Astrocyte (in vitro differentiated cells and primary cell): ENCODE data around the gene ITGB3. TPM values are rescaled to one million over a fixed set of nuclear protein-coding genes. Genes with fewer than 3 reads are reported as not detected.

Experiments used
- DNase-seq: peaks from one replicate; pipeline ENCODE4 v3.0.0-alpha.2; 2010; ENCODE audit warnings: low read depth
- FAIRE-seq: peaks from 2 replicates; lab custom pipeline; 2011; peaks lifted over from hg19 to GRCh38; lab: Jason Lieb, UNC
- H2AFZ ChIP-seq: 2 replicates; pipeline ENCODE4 v1.6.0; 2012; ENCODE audit warnings: low read depth, low read length, inconsistent platforms
- H3K27ac ChIP-seq: 2 replicates; pipeline ENCODE4 v1.5.1; 2011; ENCODE audit warnings: low read depth, low read length, inconsistent platforms
- H3K27me3 ChIP-seq: 2 replicates; pipeline ENCODE4 v1.6.0; 2011; ENCODE audit warnings: low read length, inconsistent platforms; ENCODE audit not compliant: insufficient read depth
- H3K36me3 ChIP-seq: 2 replicates; pipeline ENCODE4 v1.5.1; 2011; ENCODE audit warnings: low read length, inconsistent platforms; ENCODE audit not compliant: insufficient read depth
- H3K4me1 ChIP-seq: 2 replicates; pipeline ENCODE4 v1.5.1; 2011; ENCODE audit warnings: low read length, inconsistent platforms; ENCODE audit not compliant: insufficient read depth
- H3K4me2 ChIP-seq: 2 replicates; pipeline ENCODE4 v1.6.0; 2012; ENCODE audit warnings: low read length, inconsistent platforms
- H3K4me3 ChIP-seq: 2 replicates; pipeline ENCODE4 v1.5.1; 2011; ENCODE audit warnings: low read depth, mild to moderate bottlenecking, low read length, inconsistent platforms; ENCODE audit not compliant: insufficient read depth
- H3K79me2 ChIP-seq: 2 replicates; pipeline ENCODE4 v1.6.0; 2012; ENCODE audit warnings: mild to moderate bottlenecking, low read length, inconsistent platforms; ENCODE audit not compliant: insufficient read depth
- H3K9ac ChIP-seq: 2 replicates; pipeline ENCODE4 v1.6.0; 2012; ENCODE audit warnings: mild to moderate bottlenecking, low read length, inconsistent platforms
- H3K9me3 ChIP-seq: 2 replicates; pipeline ENCODE4 v1.5.1; 2012; ENCODE audit warnings: low read depth, mild to moderate bottlenecking, low read length, inconsistent platforms; ENCODE audit not compliant: insufficient read depth
- H4K20me1 ChIP-seq: 2 replicates; pipeline ENCODE4 v1.6.0; 2012; ENCODE audit warnings: low read length, inconsistent platforms; ENCODE audit not compliant: insufficient read depth
- H3K27ac Mint-ChIP-seq: one replicate; pipeline ENCODE4 v1.8.0; 2021; ENCODE audit warnings: mild to moderate bottlenecking, mixed read lengths; ENCODE audit not compliant: unreplicated experiment
- H3K27me3 Mint-ChIP-seq: one replicate; pipeline ENCODE4 v1.8.0; 2021; ENCODE audit warnings: low read depth, mixed read lengths; ENCODE audit not compliant: unreplicated experiment
- H3K36me3 Mint-ChIP-seq: one replicate; pipeline ENCODE4 v1.8.0; 2021; ENCODE audit warnings: low read depth, mixed read lengths; ENCODE audit not compliant: unreplicated experiment
- H3K4me1 Mint-ChIP-seq: one replicate; pipeline ENCODE4 v1.8.0; 2021; ENCODE audit warnings: low read depth, mixed read lengths; ENCODE audit not compliant: unreplicated experiment
- H3K4me3 Mint-ChIP-seq: one replicate; pipeline ENCODE4 v1.8.0; 2021; ENCODE audit warnings: mild to moderate bottlenecking, moderate library complexity, mixed read lengths; ENCODE audit not compliant: unreplicated experiment
- H3K9me3 Mint-ChIP-seq: one replicate; pipeline ENCODE4 v1.8.0; 2021; ENCODE audit warnings: mild to moderate bottlenecking, mixed read lengths; ENCODE audit not compliant: unreplicated experiment
- EZH2 ChIP-seq: IDR thresholded peaks from 2 replicates; pipeline ENCODE4 v1.6.1; 2012; ENCODE audit warnings: mild to moderate bottlenecking, low read length, inconsistent platforms; ENCODE audit not compliant: insufficient read depth
- total RNA-seq: library from RNA; stranded (reverse); gene quantifications from 2 replicates; pipeline ENCODE4 v1.2.1, GENCODE V29; 2021
- TF ChIP-seq, protein P1 (sequence below): IDR thresholded peaks from 2 replicates; pipeline ENCODE4 v1.5.1; 2011; ENCODE audit warnings: low read depth, mild to moderate bottlenecking, inconsistent platforms, low read length, moderate library complexity; ENCODE audit not compliant: insufficient read depth

Gene ITGB3
- total RNA-seq, 1 donor from 2014 or later, result 44.0 TPM

DNA sequence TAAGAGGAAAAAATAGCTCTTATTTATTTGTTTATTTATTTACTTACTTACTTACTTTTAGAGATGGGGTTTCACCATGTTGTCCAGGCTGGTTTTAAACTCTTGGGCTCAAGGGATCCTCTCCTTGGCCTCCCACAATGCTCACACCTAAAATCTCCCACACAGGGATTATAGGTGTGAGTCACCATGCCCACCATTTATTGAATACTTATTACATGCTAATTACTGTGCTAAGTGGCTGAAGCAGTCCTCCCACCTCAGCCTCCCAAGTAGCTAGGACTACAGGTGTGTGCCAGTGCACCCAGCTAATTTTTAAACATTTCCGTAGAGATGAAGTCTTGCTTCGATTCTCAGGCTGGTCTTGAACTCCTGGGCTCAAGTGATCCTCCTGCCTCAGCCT, 11.0 kb upstream of the ITGB3 start:
- H3K27ac Mint-ChIP-seq, result no peak overlapping the region
- TF ChIP-seq EZH2, result no peak
- TF ChIP-seq, protein P1, sequence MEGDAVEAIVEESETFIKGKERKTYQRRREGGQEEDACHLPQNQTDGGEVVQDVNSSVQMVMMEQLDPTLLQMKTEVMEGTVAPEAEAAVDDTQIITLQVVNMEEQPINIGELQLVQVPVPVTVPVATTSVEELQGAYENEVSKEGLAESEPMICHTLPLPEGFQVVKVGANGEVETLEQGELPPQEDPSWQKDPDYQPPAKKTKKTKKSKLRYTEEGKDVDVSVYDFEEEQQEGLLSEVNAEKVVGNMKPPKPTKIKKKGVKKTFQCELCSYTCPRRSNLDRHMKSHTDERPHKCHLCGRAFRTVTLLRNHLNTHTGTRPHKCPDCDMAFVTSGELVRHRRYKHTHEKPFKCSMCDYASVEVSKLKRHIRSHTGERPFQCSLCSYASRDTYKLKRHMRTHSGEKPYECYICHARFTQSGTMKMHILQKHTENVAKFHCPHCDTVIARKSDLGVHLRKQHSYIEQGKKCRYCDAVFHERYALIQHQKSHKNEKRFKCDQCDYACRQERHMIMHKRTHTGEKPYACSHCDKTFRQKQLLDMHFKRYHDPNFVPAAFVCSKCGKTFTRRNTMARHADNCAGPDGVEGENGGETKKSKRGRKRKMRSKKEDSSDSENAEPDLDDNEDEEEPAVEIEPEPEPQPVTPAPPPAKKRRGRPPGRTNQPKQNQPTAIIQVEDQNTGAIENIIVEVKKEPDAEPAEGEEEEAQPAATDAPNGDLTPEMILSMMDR, result no peak
- Histone ChIP-seq H3K4me1 (peaks cover 21% of the 10 kb centered on the region), H3K4me2 (no peak overlapping the region), H3K4me3 (no peak overlapping the region), H2AFZ (no peak overlapping the region), H4K20me1 (no peaks in the 10 kb centered on the region), H3K79me2 (no peaks in the 10 kb centered on the region), H3K9ac (no peak overlapping the region), H3K36me3 (no peaks in the 10 kb centered on the region), H3K9me3 (no peaks in the 10 kb centered on the region), H3K27ac (no peak overlapping the region), H3K27me3 (no peaks in the 10 kb centered on the region)
- FAIRE-seq, result no peak
- H3K4me1 Mint-ChIP-seq, result peaks cover 17% of the 10 kb centered on the region
- no peaks in the 10 kb centered on the region for H3K36me3 Mint-ChIP-seq
- peaks cover 2% of the 10 kb centered on the region for H3K9me3 Mint-ChIP-seq
- no peak overlapping the region for H3K4me3 Mint-ChIP-seq
- DNase-seq, result no peak
- H3K27me3 Mint-ChIP-seq, result peaks cover 4% of the 10 kb centered on the region

- Mint-ChIP-seq H3K36me3 (no peaks in the 10 kb centered on the region), H3K9me3 (peaks cover 2% of the 10 kb centered on the region), H3K27ac (no peak overlapping the region), H3K4me3 (no peak overlapping the region), H3K4me1 (peaks cover 17% of the 10 kb centered on the region), H3K27me3 (peaks cover 4% of the 10 kb centered on the region)
- H3K27ac ChIP-seq, result no peak overlapping the region
- H3K9ac ChIP-seq, result no peak overlapping the region
- FAIRE-seq, result no peak
- no peak overlapping the region for H3K4me3 ChIP-seq
- no peaks in the 10 kb centered on the region for H3K36me3 ChIP-seq
- no peak overlapping the region for H2AFZ ChIP-seq
- no peaks in the 10 kb centered on the region for H3K9me3 ChIP-seq
- no peaks in the 10 kb centered on the region for H4K20me1 ChIP-seq
- no peak overlapping the region for H3K4me2 ChIP-seq
- no peak for DNase-seq
- no peaks in the 10 kb centered on the region for H3K79me2 ChIP-seq
- TF ChIP-seq EZH2, result no peak
- TF ChIP-seq, protein P1, result no peak
- H3K4me1 ChIP-seq, result peaks cover 21% of the 10 kb centered on the region
- no peaks in the 10 kb centered on the region for H3K27me3 ChIP-seq
Observed at GRCh38 chr17:47243737-47244598, 9.7 kb upstream of the ITGB3 start.

DNA sequence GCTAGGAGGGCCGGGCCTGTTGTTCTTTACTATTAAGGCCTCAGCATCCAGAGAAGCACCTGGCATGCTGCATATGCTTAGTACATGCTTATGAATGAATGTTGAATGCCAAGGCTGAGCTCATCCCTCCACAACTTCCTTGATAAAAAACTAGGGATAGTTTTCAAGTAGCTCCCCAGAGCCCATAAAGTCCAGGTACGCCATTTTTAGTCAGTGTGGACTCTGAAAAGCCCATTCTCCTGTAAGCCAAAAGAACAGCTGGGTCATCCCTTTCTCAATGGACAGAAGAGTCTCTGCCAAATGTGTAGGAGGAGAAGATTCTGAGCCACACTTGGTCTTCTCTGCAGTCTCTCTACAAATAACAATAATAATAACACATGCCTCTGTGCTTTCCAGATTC, 8.9 kb upstream of the ITGB3 start:
- Mint-ChIP-seq H3K27me3 (peaks cover 4% of the 10 kb centered on the region), H3K36me3 (no peaks in the 10 kb centered on the region), H3K9me3 (peaks cover 2% of the 10 kb centered on the region), H3K27ac (no peak overlapping the region), H3K4me1 (peaks cover 13% of the 10 kb centered on the region), H3K4me3 (no peak overlapping the region)
- Histone ChIP-seq H3K4me1 (peaks cover 14% of the 10 kb centered on the region), H3K36me3 (no peaks in the 10 kb centered on the region), H3K27me3 (no peaks in the 10 kb centered on the region), H3K9ac (no peak overlapping the region), H4K20me1 (no peaks in the 10 kb centered on the region), H3K27ac (no peak overlapping the region), H3K79me2 (no peaks in the 10 kb centered on the region), H3K4me3 (no peak overlapping the region), H3K4me2 (no peak overlapping the region), H2AFZ (no peak overlapping the region), H3K9me3 (no peaks in the 10 kb centered on the region)
- FAIRE-seq (no peak), DNase-seq (no peak)
- TF ChIP-seq EZH2, result no peak
- TF ChIP-seq, protein P1, result no peak
